Urinary bladder (tissue), 4 donors: ENCODE data around the gene KANK4. TPM values are rescaled to one million over a fixed set of nuclear protein-coding genes. Genes with fewer than 3 reads are reported as not detected.
A peak's percentile ranks its signal among the peaks of the same experiment; 100 is the strongest.
"Not testable (repeated sequence)": the region's sequence is repeated elsewhere in the genome, so short reads cannot be mapped to it uniquely, and the experiment has no call there.

Experiments used
- DNase-seq: peaks from one replicate; pipeline ENCODE4 v3.0.0-alpha.2; 2015; ENCODE audit errors: extremely low spot score
- H3K27ac ChIP-seq: one replicate; pipeline ENCODE4 v1.5.1; 2013; ENCODE audit warnings: low read depth, mild to moderate bottlenecking, moderate library complexity
- H3K36me3 ChIP-seq: one replicate; pipeline ENCODE4 v1.6.1; 2013; ENCODE audit warnings: mild to moderate bottlenecking, moderate library complexity; ENCODE audit not compliant: insufficient read depth
- H3K4me1 ChIP-seq: one replicate; pipeline ENCODE4 v1.6.1; 2013; ENCODE audit warnings: mild to moderate bottlenecking, moderate library complexity; ENCODE audit not compliant: insufficient read depth
- H3K4me3 ChIP-seq: one replicate; pipeline ENCODE4 v1.5.1; 2013; ENCODE audit warnings: low read depth, low read length
- WGBS: extraction: QIAGEN DNeasy Blood & Tissue Kit; methylation state at CpG from one replicate; pipeline ENCODE4 v1.1.7; 2013; 5-methylcytosine and 5-hydroxymethylcytosine counted together
- polyA plus RNA-seq: library from polyadenylated mRNA; stranded (reverse); fragments of 200-250 nt; gene quantifications from one replicate; pipeline ENCODE4 v1.2.3, GENCODE V29; 2013
- total RNA-seq: library from RNA; depleted of rRNA; stranded (reverse); fragments of >200 nt; gene quantifications from one replicate; pipeline ENCODE4 v1.2.3, GENCODE V29; 2014
- donor health status: healthy with polysubstance abuse.
- donor health status: healthy.

The KANK4 gene
- total and polyA plus RNA-seq, 2 donors, result 0.57 to 6.2 TPM

- WGBS, result 84% methylated on average over 9 of the region's 9 CpGs
- no peak for DNase-seq
- H3K4me1 ChIP-seq, result no peaks in the 10 kb centered on the region
- no peaks in the 10 kb centered on the region for H3K36me3 ChIP-seq
- H3K4me3 ChIP-seq, result no peak overlapping the region
- no peak overlapping the region for H3K27ac ChIP-seq
Observed at GRCh38 chr1:62265956-62266935, 53.0 kb downstream of the KANK4 start.

- no peaks in the 10 kb centered on the region for H3K36me3 ChIP-seq
- H3K4me1 ChIP-seq, result no peaks in the 10 kb centered on the region
- H3K27ac ChIP-seq, result no peak overlapping the region
- WGBS, result 88% methylated on average over 13 of the region's 13 CpGs
- DNase-seq, result no peak
- H3K4me3 ChIP-seq, result no peak overlapping the region
Observed at GRCh38 chr1:62263814-62264353, 55.4 kb downstream of the KANK4 start.

GRCh38 chr1:62263006-62263813, 56.0 kb downstream of the KANK4 start:
- no peak for DNase-seq
- no peak overlapping the region for H3K27ac ChIP-seq
- no peak overlapping the region for H3K4me3 ChIP-seq
- WGBS, result 69% methylated on average over 19 of the region's 19 CpGs
- no peaks in the 10 kb centered on the region for H3K36me3 ChIP-seq
- no peaks in the 10 kb centered on the region for H3K4me1 ChIP-seq

- H3K4me3 ChIP-seq, result no peak overlapping the region
- no peaks in the 10 kb centered on the region for H3K36me3 ChIP-seq
- no peak for DNase-seq
- H3K27ac ChIP-seq, result no peak overlapping the region
- WGBS, result 81% methylated on average over 3 of the region's 3 CpGs
- no peaks in the 10 kb centered on the region for H3K4me1 ChIP-seq
Observed at GRCh38 chr1:62260688-62261087, 58.5 kb downstream of the KANK4 start.

- no peaks in the 10 kb centered on the region for H3K36me3 ChIP-seq
- H3K4me1 ChIP-seq, result no peaks in the 10 kb centered on the region
- no peak for DNase-seq
- H3K4me3 ChIP-seq, result no peak overlapping the region
- H3K27ac ChIP-seq, result no peak overlapping the region
- 99% methylated on average over 4 of the region's 4 CpGs for WGBS
Observed at GRCh38 chr1:62259551-62259950, 59.7 kb downstream of the KANK4 start.

GRCh38 chr1:62250126-62250726, 69.0 kb downstream of the KANK4 start:
- 77% methylated on average over 10 of the region's 10 CpGs for WGBS
- H3K36me3 ChIP-seq, result no peaks in the 10 kb centered on the region
- no peak overlapping the region for H3K27ac ChIP-seq
- no peak for DNase-seq
- H3K4me3 ChIP-seq, result no peak overlapping the region
- H3K4me1 ChIP-seq, result no peaks in the 10 kb centered on the region

- Histone ChIP-seq H3K36me3 (no peaks in the 10 kb centered on the region), H3K27ac (no peak overlapping the region), H3K4me3 (no peak overlapping the region), H3K4me1 (no peaks in the 10 kb centered on the region)
- WGBS, result 69% methylated on average over 14 of the region's 14 CpGs
- no peak for DNase-seq
Observed at GRCh38 chr1:62247391-62248168, 71.7 kb downstream of the KANK4 start.

- Histone ChIP-seq H3K27ac (no peak overlapping the region), H3K4me1 (no peaks in the 10 kb centered on the region), H3K4me3 (no peak overlapping the region), H3K36me3 (no peaks in the 10 kb centered on the region)
- no peak for DNase-seq
Observed at GRCh38 chr1:62245201-62245600, 74.0 kb downstream of the KANK4 start.

- not testable (repeated sequence) for H3K4me3 ChIP-seq, H3K27ac ChIP-seq, H3K36me3 ChIP-seq, DNase-seq, H3K4me1 ChIP-seq
- 96% methylated on average over 3 of the region's 3 CpGs for WGBS
Observed at GRCh38 chr1:62244380-62244779, 74.9 kb downstream of the KANK4 start.

GRCh38 chr1:62241371-62242131, 77.7 kb downstream of the KANK4 start:
- no peak overlapping the region for H3K4me3 ChIP-seq
- H3K36me3 ChIP-seq, result no peaks in the 10 kb centered on the region
- 28% methylated on average over 12 of the region's 12 CpGs for WGBS
- H3K4me1 ChIP-seq, result no peaks in the 10 kb centered on the region
- peak; percentile 20 for DNase-seq
- no peak overlapping the region for H3K27ac ChIP-seq

- 56% methylated on average over 9 of the region's 9 CpGs for WGBS
- no peaks in the 10 kb centered on the region for H3K4me1 ChIP-seq
- no peak for DNase-seq
Observed at GRCh38 chr1:62240651-62241370, 78.4 kb downstream of the KANK4 start.

More at GRCh38 chr1:62240651-62241370, 78.4 kb downstream of the KANK4 start:
- Histone ChIP-seq H3K4me3 (no peak overlapping the region), H3K27ac (no peak overlapping the region), H3K36me3 (no peaks in the 10 kb centered on the region)
